ENCODE data around the gene CNKSR1.

CNKSR1 gene, protein sequence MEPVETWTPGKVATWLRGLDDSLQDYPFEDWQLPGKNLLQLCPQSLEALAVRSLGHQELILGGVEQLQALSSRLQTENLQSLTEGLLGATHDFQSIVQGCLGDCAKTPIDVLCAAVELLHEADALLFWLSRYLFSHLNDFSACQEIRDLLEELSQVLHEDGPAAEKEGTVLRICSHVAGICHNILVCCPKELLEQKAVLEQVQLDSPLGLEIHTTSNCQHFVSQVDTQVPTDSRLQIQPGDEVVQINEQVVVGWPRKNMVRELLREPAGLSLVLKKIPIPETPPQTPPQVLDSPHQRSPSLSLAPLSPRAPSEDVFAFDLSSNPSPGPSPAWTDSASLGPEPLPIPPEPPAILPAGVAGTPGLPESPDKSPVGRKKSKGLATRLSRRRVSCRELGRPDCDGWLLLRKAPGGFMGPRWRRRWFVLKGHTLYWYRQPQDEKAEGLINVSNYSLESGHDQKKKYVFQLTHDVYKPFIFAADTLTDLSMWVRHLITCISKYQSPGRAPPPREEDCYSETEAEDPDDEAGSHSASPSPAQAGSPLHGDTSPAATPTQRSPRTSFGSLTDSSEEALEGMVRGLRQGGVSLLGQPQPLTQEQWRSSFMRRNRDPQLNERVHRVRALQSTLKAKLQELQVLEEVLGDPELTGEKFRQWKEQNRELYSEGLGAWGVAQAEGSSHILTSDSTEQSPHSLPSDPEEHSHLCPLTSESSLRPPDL

GRCh38 chr1:26177182-26177684 is at the start of gene CNKSR1:
TSS of gene CNKSR1 (plus strand) at chr1:26177491. CDS start at chr1:26177548, 57 bp downstream.
- peak; percentile 92 for DNase-seq (ENCODE audit: low spot score)

DNA sequence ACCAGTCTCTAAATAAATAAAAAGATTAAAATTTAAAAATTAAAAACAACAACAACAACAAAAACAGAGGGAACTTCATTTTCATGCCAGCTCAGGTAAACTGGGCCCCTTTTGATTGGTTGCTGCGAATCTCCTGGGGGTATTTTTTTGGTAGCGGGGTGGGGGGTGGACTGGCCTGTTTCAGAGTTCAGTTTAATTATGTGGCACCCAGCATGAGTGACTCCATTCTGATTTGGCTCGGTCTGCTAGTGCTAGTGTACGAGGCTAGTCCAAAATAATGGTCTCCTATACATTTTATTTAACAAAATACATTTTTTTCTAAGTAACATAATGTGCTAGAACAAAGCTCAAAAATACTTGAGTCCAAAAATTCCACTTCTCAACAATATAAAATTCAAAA is 47.5 kb upstream of the CNKSR1 start:
- no peak for DNase-seq (ENCODE audit: low spot score)

DNA sequence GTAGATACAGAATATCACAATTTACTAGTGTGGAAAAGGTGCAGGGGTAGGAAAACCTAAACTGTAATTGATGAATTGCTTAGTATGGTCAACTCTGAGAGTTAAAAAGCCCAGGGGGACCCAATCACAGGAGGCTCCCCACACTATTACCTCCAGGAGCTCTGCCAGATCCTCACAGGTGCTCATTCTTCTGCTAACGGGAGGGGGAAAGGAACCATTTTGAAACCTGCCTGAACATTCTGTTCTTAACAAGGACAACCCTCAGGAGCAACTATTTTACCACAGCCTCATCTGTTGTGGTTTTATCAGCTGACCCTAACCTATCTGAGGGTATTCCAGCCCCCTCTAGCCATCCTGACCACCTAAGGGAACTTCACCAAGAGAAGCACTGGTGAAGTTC is 46.6 kb upstream of the CNKSR1 start:
- DNase-seq (ENCODE audit: low spot score): no peak

DNA sequence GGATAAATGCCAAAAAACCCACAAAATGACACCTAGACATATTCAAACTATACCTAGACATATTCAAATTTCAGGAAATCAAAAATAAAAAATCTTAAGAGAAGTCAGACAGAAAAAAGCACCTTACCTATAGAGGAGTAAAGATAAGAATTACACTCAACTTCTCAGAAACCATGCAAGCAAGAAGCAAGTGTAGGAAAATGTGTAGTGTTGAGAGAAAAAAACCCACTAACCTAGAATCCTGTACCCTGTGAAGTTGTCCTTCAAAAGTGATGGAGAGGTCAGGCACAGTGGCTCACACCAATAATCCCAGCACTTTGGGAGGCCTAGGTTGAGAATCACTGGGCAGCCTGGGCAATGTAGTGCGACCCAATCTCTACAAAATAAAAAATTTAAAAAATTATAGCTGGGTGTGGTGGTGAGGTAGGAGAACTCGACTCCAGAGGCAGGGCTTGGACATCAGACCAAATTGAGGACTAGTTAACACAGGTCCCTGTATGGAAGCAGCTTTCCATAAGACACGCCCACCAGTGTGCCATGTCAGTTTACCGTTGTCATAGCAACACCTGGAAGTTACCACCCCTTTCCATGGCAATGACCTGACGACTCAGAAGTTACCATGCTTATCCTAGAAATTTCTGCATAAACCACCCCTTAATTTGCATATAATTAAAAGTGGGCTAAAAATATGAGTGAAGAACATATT is 45.0 kb upstream of the CNKSR1 start:
- DNase-seq (ENCODE audit: low spot score): no peak

- DNase-seq (ENCODE audit: low spot score): no peak
Observed at GRCh38 chr1:26132834-26133167, 44.5 kb upstream of the CNKSR1 start.

- DNase-seq (ENCODE audit: low spot score): no peak
Observed at GRCh38 chr1:26134466-26134865, 42.8 kb upstream of the CNKSR1 start.

DNA sequence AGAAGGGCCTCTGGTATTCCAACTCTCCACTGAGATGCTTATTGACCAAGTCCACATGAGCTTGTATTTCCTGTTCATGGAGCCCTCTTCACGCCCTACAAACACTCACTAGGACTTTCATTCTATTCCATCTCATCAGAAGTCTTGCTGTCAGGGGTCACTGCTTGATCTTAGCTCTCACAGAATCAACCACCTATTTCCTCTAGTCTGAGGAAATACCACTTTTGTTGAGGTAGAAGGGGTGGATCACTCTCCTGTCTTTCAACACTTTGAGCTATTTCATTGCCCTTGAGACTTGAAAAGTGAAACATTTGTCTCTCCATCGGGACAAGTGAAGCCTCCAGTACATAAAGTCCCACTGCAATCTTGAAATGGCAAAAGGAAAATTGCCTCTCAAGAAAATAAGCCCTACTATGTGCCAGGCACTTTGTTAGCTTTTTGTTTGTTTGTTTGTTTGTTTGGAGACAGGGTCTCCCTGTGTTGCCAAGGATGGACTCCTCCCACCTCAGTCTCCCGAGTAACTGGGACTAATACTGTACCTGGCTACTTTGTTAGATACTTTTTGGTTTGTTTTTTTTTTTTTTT is 38.2 kb upstream of the CNKSR1 start:
- DNase-seq (ENCODE audit: low spot score): no peak

- no peak for DNase-seq (ENCODE audit: low spot score)
Observed at GRCh38 chr1:26142159-26142558, 35.1 kb upstream of the CNKSR1 start.

- DNase-seq (ENCODE audit: low spot score): peak; percentile 89
Observed at GRCh38 chr1:26145041-26145959, 32.0 kb upstream of the CNKSR1 start.

DNA sequence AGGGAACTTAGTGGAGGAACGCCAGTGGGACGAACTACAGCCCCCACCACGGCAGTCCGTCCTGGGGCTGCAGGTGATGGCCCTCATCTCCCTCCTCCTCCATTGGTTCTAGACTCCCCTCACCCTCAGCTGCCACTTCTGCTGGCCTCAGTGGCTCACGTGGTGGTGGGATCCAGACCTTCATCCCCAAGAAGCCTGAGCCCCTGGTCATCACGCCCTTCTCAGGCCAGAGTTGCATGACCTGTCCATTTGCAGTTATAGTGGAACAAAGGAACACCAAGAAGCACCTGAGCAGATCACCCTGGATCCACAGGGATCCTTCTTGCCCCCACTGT is 31.4 kb upstream of the CNKSR1 start:
- no peak for DNase-seq (ENCODE audit: low spot score)

GRCh38 chr1:26148887-26149286 is 28.4 kb upstream of the CNKSR1 start:
- no peak for DNase-seq (ENCODE audit: low spot score)

DNA sequence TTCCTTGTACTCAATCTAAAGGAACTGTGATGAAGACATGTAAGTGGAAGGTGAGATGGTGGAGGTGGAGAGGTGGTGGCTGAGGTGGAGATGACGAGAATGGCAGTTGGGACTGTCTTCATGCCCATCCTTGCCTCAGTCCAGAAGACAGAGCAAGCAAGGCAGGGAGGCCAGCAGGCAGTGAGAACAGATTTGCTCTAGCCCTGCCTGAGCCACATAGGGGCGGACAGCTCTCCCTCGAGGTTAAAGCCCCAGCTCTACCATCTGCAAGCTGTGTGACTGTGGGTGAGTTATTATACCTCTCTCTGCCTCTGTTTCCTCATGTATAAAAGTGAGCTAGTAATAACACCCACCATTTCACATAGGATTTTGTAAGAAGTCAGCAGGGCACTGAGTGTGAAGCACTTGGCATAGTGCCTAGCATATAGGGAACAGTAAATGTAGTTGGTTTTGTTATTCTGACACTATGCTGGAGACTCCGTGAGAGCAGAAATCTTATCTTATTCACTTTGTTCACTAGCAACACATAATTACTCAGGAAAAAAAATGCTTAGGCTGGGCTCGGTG is 23.2 kb upstream of the CNKSR1 start:
- DNase-seq (ENCODE audit: low spot score): no peak

DNA sequence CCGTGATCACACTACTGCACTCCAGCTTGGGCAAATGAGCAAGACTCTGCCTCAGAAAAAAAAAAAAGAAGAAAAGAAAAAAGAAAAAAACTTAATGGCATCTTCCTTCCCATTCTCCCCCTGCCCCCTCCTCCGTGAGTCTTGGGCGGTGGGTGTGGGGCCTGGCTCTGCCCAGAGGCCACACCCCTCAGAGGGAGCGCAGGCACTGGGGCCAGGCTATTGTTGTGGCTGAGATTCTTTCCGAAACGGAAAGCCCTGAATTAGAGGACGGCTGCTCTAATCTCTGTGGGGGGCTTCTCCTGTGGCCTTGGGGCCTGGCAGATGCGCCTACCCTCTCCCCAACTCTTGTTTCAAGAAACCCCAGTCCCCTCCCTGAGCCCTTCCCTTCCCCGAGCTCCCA is 22.5 kb upstream of the CNKSR1 start:
- DNase-seq (ENCODE audit: low spot score): no peak

DNA sequence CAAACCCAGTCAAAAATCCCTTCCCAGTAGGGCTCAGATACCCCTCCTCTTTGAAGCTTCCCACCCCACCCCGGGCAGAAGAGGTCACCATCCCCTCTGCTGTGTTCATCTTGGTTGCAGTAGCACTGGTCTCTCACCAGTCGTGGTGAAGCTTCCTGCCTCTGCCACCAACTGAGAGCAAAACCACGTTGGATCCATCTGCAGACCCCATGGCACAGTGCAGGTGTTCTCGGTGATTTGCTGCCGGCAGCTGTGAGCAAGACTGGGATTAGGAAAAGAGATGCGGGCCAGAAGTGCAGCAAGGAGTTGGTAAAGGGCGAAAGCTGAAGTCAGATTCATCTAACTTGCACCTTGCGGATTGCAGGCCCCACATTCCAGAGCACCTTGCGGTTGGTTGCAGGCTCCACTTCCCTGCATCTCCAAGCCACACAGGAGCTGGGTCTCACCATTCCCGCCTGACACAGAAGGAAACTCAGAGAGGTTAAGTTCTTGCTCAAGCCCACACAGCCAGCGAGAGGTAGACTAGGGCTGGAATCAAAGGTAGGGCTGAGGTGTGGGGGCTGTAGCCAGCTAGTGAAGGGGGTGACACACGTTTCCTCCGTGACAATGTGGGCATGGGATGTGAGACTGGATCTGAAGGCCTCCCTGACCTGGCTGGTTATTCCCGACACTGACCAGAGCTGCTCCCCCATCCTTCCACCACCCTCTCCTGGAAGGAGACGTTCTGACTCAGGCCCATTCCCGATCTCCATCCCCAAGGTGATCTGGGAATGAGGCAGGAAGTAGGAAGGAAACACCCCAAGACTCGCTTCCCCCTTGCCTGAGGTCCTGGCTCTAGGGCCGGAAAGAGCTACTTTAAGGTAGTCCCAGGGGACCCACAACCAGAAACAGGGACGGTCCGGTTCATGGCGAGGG is 21.7 kb upstream of the CNKSR1 start:
- no peak for DNase-seq (ENCODE audit: low spot score)

DNA sequence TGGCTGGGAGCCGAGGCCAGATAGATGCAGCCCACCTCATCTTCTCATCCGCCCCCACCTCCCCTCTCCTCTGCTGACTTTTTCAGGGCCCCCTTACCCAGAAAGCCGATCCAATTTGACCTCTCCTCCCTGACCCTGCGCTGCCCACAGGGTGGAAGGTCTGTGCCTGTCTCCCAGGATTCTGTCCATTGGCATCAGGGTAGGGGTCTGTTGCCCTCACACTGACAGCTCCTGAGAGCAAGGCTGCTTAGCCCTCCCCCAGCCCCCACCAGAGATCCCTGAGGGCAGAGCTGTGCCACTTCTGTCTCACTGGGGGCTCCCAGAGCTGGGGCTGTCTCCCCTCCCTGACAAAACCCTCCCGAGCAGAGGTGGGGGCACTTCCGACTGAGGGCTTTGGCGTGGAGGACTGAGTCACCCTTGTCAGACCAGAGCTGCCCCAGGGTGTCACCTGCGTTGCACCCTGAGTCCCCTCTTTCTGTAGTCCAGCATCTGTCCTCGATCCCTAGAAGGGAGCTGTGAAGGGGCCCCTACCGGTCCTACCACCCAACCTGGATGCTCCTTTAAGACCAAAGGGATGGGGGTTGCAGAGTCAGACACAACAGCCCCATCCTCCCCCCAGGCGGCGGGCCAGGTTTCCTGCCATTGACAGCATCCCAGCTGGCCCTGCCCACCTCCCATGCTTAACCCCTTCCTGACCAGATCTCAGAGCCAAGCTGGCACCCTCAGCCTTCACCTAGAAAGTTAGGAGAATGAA is 20.8 kb upstream of the CNKSR1 start:
- DNase-seq (ENCODE audit: low spot score): no peak

DNA sequence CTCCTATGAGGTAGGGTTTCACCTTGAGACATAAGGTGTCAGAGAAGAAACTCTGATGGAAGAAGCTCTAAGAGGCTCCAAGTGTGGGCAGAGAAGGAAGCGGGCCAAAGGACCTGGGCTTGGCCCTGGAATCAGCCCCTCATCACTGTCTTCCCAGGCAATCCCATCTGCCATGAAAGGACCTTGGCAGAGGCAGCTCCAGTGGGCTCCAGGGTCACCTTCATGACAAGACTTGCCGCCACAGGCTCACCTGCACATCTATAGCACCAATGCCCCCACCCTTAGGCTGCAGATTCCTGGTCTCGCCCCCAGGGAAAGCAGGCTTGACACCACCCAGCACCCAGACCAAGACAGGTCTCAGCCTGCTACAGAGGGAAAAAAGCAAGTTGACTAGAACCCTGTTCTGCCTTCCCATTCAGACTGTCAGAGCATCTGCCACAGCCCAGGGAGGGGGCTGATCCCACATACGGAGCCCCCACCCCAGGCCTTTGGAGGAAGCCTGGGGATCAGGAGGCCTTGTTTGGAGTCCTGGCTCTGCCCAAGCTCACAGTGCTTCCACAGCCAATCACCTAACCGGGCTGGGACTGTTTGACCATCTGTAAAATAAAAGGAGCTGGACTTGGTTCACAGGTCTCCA is 18.9 kb upstream of the CNKSR1 start:
- no peak for DNase-seq (ENCODE audit: low spot score)

- no peak for DNase-seq (ENCODE audit: low spot score)
Observed at GRCh38 chr1:26158908-26159742, 18.2 kb upstream of the CNKSR1 start, which contains the start of gene FAM110D. TSS of gene FAM110D (plus strand) at chr1:26159079. CDS start at chr1:26161292, 2,213 bp downstream.

GRCh38 chr1:26159743-26160039 is 17.6 kb upstream of the CNKSR1 start:
- DNase-seq (ENCODE audit: low spot score): no peak
